ENCODE data around the gene EFNA2.
A peak's percentile ranks its signal among the peaks of the same experiment; 100 is the strongest.

EFNA2 gene

DNA sequence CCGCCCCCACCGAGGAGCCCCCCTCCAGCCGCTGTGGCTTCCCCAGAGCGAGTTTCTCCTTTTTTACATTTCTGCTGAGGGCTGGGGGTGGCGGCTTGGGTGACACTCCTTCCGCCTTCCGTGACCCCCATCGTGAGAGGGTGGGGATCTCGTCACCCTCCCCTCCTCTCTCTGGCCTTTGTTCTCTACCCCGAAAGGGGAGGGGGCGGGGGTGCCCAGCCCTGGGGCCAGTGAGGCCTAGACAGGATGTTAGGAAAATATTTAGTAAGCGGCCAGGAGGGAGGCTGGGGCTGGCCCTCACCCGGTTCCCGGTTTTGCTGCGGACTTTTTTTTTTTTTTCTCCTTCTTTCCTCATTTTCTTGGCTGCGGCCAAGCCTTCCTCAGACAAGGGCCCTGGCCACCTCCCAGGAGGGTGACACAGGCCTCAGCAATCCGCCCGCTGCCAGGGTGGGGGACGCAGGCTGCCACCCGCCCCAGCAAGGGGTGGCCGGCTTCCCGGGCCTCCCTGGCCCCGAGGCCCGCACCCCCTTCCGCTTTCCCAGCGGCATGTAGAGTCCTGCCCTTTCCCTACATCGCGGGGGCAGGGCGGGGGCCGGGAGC lies 33.4 kb upstream of the EFNA2 start:
- peaks cover 60 to 65% (median 63%) of the 10 kb centered on the region in 11 experiments for H3K36me3 ChIP-seq
- H3K4me3 ChIP-seq = peak overlapping the region; percentile 92 to 100 (median 99)
- H4K20me1 ChIP-seq = peaks cover 52 to 75% (median 64%) of the 10 kb centered on the region in 11 experiments
- H3K27me3 ChIP-seq = no peaks in the 10 kb centered on the region
- peak overlapping the region; percentile 89 to 99 (median 98) for H3K9ac ChIP-seq
- TF ChIP-seq Cebpa-rat (IDR thresholded peaks at IDR 0.05) = no peak
- peak overlapping the region; percentile 93 to 97 (median 95) for H3K27ac ChIP-seq
- H3K4me2 ChIP-seq = peak overlapping the region; percentile 95 to 100 (median 98)
- peaks cover 48 to 55% (median 50%) of the 10 kb centered on the region in 10 experiments for H3K4me1 ChIP-seq
- H3K9me3 ChIP-seq (replicated peaks in 1 of 11) = peaks cover 0 to 5% (median 0%) of the 10 kb centered on the region in 11 experiments; a peak in 6 of 22 replicates

DNA sequence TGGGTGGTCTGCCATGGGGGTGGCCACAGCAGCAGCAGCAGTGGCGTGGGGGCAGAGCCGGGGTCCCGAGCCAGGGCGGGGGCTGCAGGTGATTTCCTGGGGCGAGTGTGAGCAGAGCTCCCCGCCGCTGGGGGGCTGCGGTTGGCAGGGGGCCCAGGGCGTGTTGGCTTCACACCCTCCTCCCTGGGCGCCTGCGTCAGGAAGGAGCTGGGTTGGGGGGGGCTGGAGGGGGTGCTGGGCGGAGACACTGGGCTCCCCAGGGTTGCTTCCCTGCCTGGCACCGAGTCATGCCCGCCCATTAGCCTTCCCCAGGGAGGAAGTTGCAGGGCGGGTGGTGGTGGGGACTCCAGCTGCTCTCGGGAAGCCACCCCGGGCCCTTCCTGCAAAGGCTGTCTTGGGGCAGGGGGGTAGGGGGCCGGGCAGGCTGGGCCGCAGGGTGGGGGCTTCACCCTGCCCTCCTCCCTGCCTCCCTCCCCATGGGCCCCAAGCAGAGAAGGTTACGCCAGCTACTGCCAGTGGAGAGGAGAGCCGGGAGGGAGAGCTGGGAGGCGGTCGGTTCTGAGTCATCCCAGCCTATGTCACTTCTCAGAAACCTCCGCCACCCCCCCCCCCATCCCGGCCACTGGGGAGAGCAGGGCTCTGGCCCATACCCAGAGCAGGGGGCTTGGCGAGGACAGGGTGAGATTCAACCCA lies 32.7 kb upstream of the EFNA2 start:
- peak overlapping the region; percentile 98 to 100 (median 100) for H3K4me2 ChIP-seq
- peak overlapping the region; percentile 93 to 97 (median 95) for H3K27ac ChIP-seq
- peaks cover 48 to 55% (median 50%) of the 10 kb centered on the region in 10 experiments for H3K4me1 ChIP-seq
- peak overlapping the region; percentile 92 to 100 (median 99) for H3K4me3 ChIP-seq
- H3K36me3 ChIP-seq = peaks cover 65 to 71% (median 70%) of the 10 kb centered on the region in 11 experiments
- peaks cover 0 to 5% (median 0%) of the 10 kb centered on the region in 11 experiments; a peak in 6 of 22 replicates for H3K9me3 ChIP-seq (replicated peaks in 1 of 11)
- peaks cover 58 to 81% (median 70%) of the 10 kb centered on the region in 11 experiments for H4K20me1 ChIP-seq
- no peaks in the 10 kb centered on the region for H3K27me3 ChIP-seq
- peak overlapping the region; percentile 89 to 99 (median 98) for H3K9ac ChIP-seq
- no peak for TF ChIP-seq Cebpa-rat (IDR thresholded peaks at IDR 0.05)

DNA sequence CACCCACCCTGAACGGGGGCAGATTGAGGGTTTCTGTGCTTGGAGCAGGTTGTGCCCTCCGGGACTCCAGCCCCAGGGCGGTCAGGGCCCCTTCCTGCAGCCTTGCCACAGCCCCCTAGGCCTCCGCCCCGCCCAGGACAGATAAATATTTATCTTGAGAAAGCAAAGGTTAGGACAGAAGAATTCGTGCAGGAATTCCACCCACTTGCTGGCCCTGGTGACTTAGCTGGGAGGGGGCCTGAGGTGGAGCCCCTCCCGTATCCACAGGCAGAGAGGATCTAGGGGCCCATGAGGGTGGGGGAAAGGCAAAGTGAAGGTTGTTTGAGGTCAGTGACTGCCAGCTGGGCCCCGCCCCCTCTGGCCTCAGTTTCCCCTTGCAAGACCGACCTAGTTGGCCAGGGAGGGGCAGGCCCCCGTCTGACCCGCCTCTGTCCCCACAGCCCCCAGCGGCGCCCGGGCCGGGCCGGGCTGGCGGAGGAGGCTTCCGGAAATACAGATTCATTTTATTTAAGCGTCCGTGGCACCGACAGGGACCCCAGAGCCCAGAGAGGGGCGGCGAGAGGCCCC lies 32.1 kb upstream of the EFNA2 start:
- Histone ChIP-seq H3K4me3 (peak overlapping the region; percentile 92 to 100 (median 99)), H3K4me2 (peak overlapping the region; percentile 98 to 100 (median 100)), H3K9me3 (replicated peaks in 1 of 11) (peaks cover 0 to 5% (median 0%) of the 10 kb centered on the region in 11 experiments; a peak in 6 of 22 replicates), H3K27ac (peak overlapping the region; percentile 93 to 97 (median 95)), H4K20me1 (peaks cover 63 to 88% (median 76%) of the 10 kb centered on the region in 11 experiments), H3K27me3 (no peaks in the 10 kb centered on the region), H3K9ac (peak overlapping the region; percentile 82 to 99 (median 96)), H3K36me3 (peaks cover 65 to 76% (median 74%) of the 10 kb centered on the region in 11 experiments), H3K4me1 (peaks cover 51 to 57% (median 53%) of the 10 kb centered on the region in 10 experiments)
- no peak for TF ChIP-seq Cebpa-rat (IDR thresholded peaks at IDR 0.05)

DNA sequence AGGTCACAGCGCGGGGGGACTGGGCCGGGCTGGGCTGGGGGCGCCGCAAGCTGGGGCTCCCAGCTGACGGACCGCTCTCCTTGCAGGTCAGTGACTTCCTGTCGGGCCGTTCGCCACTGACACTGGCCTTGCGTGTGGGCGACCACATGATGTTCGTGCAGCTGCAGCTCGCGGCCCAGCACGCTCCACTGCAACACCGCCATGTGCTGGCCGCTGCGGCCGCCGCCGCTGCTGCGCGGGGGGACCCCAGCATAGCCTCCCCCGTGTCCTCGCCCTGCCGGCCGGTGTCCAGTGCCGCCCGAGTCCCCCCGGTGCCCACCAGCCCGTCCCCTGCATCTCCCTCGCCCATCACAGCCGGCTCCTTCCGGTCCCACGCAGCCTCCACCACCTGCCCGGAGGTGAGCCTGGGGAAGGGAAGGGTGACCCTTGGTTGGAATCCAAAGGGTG lies 31.6 kb upstream of the EFNA2 start:
- peak overlapping the region; percentile 98 to 100 (median 100) for H3K4me2 ChIP-seq
- peaks cover 55 to 63% (median 58%) of the 10 kb centered on the region in 10 experiments for H3K4me1 ChIP-seq
- H3K9ac ChIP-seq = peak overlapping the region; percentile 82 to 99 (median 96)
- H3K4me3 ChIP-seq = peak overlapping the region; percentile 92 to 100 (median 99)
- H4K20me1 ChIP-seq = peaks cover 63 to 93% (median 80%) of the 10 kb centered on the region in 11 experiments
- H3K36me3 ChIP-seq = peaks cover 65 to 76% (median 74%) of the 10 kb centered on the region in 11 experiments
- peaks cover 0 to 5% (median 0%) of the 10 kb centered on the region in 11 experiments; a peak in 6 of 22 replicates for H3K9me3 ChIP-seq (replicated peaks in 1 of 11)
- no peaks in the 10 kb centered on the region for H3K27me3 ChIP-seq
- no peak for TF ChIP-seq Cebpa-rat (IDR thresholded peaks at IDR 0.05)
- H3K27ac ChIP-seq = peak overlapping the region; percentile 93 to 97 (median 95)

GRCh38 chr19:1254530-1255185 lies 31.0 kb upstream of the EFNA2 start:
- Histone ChIP-seq H3K27ac (peak overlapping the region; percentile 93 to 97 (median 95); a peak in 20 of 22 replicates), H3K9ac (peak overlapping the region; percentile 82 to 99 (median 96); a peak in 21 of 22 replicates), H3K9me3 (replicated peaks in 1 of 11) (peaks cover 0 to 5% (median 0%) of the 10 kb centered on the region in 11 experiments; a peak in 6 of 22 replicates), H4K20me1 (peaks cover 63 to 98% (median 80%) of the 10 kb centered on the region in 11 experiments), H3K4me2 (peak overlapping the region; percentile 98 to 100 (median 100)), H3K4me1 (peaks cover 61 to 68% (median 64%) of the 10 kb centered on the region in 10 experiments), H3K4me3 (peak overlapping the region in 9 of 10 experiments; percentile 26 to 100 (median 99); a peak in 16 of 20 replicates), H3K27me3 (no peaks in the 10 kb centered on the region), H3K36me3 (peaks cover 65 to 76% (median 74%) of the 10 kb centered on the region in 11 experiments)
- TF ChIP-seq Cebpa-rat (IDR thresholded peaks at IDR 0.05) = no peak

DNA sequence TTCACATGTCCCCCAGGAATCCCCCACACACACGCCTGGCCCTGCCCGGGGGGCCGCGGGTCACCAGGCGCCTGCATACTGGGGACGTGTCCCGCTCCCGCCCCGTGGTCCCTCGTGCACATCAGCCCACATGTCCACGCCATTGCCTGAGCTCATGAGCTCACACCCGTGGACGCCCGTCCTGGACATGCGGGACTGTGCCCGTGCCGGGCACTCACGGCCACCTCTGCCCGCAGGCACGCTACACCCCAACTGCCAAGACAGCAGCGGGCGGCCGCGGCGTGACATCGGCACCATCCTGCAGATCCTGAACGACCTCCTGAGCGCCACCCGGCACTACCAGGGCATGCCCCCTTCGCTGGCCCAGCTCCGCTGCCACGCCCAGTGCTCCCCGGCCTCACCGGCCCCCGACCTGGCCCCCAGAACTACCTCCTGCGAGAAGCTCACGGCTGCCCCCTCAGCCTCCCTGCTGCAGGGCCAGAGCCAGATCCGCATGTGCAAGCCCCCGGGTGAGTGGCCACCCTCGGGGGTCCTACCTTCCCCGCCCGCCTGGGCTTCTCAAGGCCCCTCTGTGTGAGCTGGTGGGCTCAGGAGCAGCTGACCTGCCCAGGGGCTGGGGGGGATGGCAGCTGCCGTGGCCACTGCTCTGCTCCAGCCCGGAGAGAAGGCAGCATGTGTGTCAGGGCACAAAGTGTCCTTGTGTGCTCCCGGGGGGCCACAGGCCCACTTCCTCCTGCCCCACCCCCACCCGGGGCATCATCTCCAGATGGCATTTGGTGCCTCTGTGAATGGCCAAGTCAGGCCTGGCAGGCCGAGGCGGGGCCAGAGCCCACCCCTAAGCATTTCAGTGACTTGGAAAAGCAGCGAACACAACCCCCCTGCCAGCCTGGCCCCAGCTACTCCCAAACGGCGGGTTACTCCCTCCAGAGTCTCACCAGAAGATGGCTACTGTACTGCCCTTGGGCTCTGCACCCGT lies 30.2 kb upstream of the EFNA2 start:
- TF ChIP-seq Cebpa-rat (IDR thresholded peaks at IDR 0.05) = no peak
- H3K9me3 ChIP-seq (replicated peaks in 1 of 11) = peaks cover 0 to under 1% (median 0%) of the 10 kb centered on the region in 11 experiments; a peak in 2 of 22 replicates
- H3K27me3 ChIP-seq = no peaks in the 10 kb centered on the region
- H3K9ac ChIP-seq = peak overlapping the region; percentile 82 to 99 (median 96)
- H3K27ac ChIP-seq = peak overlapping the region; percentile 29 to 97 (median 95); a peak in 21 of 22 replicates
- peak overlapping the region; percentile 7 to 100 (median 94); a peak in 17 of 20 replicates for H3K4me3 ChIP-seq
- H3K36me3 ChIP-seq = peaks cover 57 to 68% (median 66%) of the 10 kb centered on the region in 11 experiments
- peak overlapping the region; percentile 98 to 100 (median 100) for H3K4me2 ChIP-seq
- H4K20me1 ChIP-seq = peaks cover 54 to 98% (median 77%) of the 10 kb centered on the region in 11 experiments
- H3K4me1 ChIP-seq = peaks cover 69 to 76% (median 72%) of the 10 kb centered on the region in 10 experiments
